ENCODE measurements around the gene FGF9.

DNA sequence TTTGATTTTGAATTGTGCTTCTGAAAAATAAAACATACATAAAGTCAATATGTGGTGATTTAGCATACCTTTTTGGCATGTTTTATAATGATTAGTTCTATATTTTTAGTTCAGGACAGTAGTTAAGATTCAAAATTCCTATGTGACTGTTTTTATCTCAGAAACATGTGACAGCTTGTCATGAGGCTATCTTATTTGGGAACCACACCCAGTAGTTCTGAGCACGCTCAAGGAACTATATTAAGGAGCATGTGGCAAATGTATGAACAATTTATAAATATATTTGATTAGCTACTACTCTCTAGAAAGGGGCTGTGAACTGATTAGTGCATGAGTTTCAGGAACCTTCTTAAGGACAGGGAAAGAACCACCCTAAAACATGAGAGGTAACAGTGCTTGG is 38.8 kb downstream of the FGF9 start:
- TF ChIP-seq CEBPB (IDR thresholded peaks at IDR 0.05): no peak
- TF ChIP-seq EP300 (IDR thresholded peaks at IDR 0.05; ENCODE audit: borderline replicate concordance): no peak
- TF ChIP-seq, protein P1, sequence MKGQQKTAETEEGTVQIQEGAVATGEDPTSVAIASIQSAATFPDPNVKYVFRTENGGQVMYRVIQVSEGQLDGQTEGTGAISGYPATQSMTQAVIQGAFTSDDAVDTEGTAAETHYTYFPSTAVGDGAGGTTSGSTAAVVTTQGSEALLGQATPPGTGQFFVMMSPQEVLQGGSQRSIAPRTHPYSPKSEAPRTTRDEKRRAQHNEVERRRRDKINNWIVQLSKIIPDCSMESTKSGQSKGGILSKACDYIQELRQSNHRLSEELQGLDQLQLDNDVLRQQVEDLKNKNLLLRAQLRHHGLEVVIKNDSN (IDR thresholded peaks at IDR 0.05): no peak
